NK-92 (cell line): ENCODE data around the gene LMAN2L.
A peak's percentile ranks its signal among the peaks of the same experiment; 100 is the strongest.

Experiments
- DNase-seq: peaks from one replicate; lab custom pipeline; 2025; ENCODE audit not compliant: unreplicated experiment; lab: John Stamatoyannopoulos, UW

The LMAN2L gene

GRCh38 chr2:96760986-96761832 lies 21.3 kb upstream of the LMAN2L start:
- no peak for DNase-seq

- peak; percentile 24 for DNase-seq
These were observed 20.4 kb upstream of the LMAN2L start, which contains the start of gene CNNM4 for GRCh38 chr2:96760036-96760985. Gene CNNM4 (plus strand): TSS chr2:96760902. CDS start chr2:96761000, 98 bp downstream.

DNA sequence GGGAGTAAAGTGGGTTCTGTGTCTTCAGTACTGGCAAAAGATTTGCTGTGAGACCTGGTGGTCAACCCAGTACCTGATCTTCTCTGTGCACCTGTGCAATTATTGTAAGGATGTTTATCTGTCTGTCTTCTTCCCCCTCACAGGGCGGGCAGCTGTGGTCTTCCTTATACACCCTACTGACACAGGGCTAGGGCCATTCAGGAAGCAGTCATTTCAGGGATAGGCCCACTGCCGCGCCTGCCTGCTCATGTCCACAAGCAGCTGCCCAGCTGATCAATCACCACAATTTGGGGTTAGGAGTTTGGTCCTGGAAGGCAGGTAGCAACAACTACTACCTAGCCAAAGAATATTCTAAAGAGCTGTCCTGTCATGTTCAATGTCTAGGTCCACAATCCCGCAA lies 19.7 kb upstream of the LMAN2L start:
- no peak for DNase-seq

GRCh38 chr2:96758987-96759386 lies 19.1 kb upstream of the LMAN2L start:
- no peak for DNase-seq

DNA sequence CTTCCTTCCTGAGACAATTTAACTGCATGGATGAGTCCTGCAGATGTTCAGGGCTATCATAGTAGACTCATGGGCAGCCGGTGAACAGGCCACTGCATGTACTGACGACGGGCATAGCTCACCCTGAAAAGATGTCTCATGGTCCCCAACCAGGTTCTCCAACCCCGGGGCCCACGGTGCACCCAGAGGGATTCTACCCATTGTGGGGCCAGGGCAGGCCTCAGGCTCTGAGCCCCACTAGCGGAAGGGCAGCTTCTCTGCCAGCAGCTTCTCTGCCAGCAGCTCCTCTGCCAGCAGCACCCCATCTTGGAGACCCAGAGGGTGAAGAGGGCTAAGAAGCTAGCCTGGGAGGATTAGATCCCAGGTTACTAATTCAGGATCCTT lies 17.6 kb upstream of the LMAN2L start:
- DNase-seq: no peak

DNA sequence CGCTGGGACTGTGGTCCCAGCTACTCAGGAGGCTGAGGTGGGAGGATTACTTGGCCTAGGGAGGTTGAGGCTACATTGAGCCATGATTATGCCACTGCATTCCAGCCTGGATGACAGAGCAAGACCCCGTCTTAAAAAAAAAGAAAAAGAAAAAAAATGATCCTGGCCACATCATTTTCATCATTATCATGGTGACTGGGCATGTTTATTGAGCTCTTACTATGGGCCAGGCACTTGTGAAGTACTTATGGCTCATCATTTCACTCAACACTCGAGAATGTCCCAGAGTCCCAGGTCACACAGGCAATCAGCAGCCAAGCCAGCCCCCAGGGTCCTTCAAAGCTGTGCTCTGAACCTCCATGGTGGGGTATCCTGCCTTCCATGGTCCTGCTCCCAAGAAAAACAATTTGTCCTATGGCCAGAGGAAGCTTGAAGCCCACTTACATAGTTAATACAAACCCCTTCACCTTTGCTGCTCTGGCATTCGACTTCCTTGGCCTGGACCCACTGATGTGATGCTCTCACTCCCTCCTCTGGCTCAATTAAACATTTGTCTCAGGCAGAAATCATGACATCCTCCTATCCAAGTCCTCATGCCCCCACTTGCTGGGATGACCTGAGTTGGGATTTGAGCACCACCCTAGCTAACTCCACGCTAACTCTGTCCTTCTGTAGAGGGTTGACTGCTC lies 17.1 kb upstream of the LMAN2L start:
- DNase-seq: no peak

DNA sequence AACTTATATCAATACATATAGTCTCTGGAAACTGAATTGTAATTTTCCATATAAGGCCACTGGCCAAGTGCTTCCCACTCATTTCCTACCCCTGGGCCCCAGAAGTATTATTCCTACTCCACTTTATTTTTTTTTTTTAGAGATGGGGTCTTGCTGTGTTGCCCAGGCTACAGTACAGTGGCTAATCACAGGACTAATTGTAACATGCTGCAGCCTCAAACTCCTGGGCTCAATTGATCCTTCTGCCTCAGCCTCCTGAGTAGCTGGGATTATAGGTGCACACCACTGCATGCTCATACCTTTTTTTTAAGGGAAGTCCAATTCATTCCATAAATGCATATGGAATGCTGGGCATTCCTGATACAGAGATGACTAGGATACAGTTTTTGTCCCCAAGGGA lies 14.5 kb upstream of the LMAN2L start:
- no peak for DNase-seq

DNA sequence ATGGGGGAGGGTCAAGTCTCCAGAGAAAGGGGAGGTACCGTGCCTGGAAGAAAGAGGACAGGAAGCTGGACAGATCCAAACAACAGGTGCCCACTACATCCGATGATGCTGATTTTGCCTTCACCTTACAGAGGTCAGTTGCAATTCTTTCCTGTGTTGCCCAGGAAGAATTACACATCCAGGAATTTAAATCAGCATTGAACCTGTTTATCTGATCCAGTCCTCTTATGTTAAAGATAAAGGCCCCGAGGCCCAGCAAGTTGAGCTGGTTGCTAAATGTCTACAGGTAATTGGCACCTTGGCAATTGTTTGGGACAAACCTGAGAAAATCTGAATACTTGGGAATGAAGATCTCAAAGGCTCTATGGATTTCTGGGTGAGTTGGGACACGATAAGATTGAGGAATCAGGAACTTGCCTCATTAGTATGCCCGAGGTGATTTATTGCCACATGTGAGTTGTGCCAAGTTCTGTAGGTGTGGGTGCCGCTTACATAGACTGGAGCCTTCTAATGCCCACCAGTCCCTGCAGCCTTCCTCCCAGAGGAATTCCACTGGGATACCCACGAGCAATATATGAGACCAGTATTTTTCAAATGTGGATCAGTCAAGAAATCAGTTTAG lies 13.9 kb upstream of the LMAN2L start:
- DNase-seq: no peak

- DNase-seq: no peak
These were observed 11.9 kb upstream of the LMAN2L start for GRCh38 chr2:96751800-96752199.

DNA sequence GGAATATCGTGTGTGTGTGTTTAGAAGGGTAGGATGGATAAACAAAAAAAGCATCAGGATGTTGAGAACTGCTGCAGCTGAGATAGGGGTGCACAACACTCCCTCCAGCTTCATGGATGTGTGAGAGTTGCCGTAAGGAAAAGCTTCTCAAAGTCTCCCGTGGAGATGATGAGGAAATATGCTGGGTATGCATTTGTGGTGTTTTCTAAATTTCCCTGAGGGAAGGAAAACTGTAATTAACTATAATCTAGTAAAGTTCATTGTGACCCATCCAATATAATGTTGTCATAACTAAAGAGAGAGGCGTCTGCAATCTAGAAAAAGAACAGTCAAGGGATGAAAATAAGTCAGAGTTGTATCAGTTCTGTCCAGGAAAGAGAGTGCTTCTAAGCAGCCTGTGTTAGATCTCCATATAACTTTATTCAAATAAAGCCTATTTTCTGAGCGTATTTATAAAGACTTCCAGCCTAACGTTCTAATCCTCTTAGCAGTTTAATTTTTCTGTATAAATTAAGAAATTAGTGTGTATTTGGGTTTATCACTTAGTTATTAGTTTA lies 7.3 kb upstream of the LMAN2L start:
- no peak for DNase-seq

DNA sequence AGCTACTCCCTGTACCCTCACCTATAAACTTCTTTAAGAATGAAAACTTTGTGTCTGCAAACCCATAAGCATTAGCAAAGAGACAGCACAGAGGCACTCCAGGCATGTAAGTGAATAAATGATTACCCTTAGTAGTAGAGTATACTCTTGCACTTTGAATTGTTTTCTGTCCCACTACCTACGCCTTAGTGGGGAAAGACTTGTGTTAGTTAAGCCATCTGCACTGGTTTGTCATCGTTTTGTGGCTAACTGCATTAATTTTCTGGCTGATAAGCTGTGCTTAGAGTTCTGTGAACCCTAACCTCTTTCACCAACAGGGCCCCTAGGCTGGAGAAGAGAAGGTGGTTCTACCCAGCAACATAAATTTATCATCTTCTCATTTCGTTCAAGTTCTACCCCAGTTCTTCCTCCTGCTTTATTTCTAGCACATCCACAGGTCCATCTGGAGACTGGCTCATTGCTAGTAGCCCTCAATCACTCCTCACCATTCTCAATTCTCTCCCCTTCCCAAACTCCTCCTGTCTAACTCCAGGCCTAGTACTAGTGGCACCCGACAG lies 710 bp downstream of the LMAN2L start:
- DNase-seq: no peak

DNA sequence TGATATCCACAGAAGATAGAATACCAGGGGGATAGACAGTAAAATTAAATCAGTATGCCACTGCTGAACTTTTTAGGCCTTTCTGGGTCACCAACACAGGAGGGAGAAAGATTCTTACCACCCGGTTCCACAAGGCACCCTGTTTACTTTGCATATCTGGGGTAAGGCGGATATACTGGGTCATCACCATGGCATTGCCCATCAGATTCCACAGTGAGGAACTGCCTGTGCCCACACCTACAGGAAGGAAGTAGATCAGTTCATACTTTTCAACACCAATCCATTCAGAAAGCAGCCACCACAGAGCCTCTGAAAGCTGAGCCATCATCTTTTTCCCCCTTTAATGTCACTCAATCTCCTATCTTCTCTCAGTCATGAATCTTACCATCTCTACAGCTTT lies 2.0 kb downstream of the LMAN2L start:
- DNase-seq: no peak

- no peak for DNase-seq
These were observed 2.6 kb downstream of the LMAN2L start for GRCh38 chr2:96737251-96737650.

DNA sequence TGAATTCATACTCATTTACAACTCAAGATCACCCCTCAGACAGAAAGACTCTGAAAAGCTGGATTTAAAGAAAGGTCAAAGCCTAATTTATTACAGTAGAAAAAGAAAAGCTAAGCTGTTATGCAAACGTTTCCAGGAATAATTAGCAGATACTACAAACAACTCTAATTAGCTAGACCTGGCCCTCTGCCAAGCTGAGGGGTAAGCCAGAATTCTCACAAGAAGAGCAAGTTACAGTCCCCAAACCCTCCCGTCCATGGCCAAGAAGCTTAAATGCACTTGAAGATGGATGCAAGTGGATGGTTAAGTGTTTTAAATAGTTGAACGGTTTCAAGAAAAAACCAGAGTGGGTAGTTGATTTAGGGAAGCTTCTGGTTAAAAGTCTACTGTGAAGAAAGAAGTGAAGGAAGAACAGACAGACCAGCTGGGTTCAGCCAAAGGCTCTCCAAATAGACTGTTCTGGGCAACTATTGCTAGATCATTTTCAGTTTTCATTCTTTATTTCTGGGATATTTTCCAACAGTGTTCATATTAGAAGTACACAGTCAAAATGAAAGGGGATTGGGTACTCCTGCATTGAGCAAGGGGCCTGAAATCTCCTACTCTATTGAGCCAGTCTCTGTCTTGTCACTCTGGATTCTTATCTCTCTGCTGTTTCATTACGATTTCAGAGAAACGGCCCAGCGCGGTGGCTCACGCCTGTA lies 4.8 kb downstream of the LMAN2L start:
- no peak for DNase-seq

GRCh38 chr2:96733931-96734330 lies 5.9 kb downstream of the LMAN2L start:
- no peak for DNase-seq

DNA sequence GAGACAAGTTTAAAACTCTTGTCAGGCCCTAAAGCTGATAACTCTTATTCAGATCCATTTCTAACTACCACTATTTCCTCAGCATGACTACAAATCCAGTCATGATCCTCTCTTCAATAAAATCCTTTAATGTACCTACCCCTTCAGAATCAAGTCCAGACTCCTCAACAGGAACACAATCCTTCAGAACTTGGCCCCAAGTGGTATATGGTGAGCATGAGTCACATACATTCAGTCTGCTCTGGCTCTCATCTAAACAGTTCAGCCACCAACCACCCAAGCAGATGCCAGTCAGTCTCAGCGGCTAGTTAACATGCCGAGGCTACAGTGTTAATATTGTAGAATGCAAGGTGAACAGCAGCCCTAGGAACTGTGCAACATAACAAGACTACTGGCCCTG lies 9.7 kb downstream of the LMAN2L start:
- DNase-seq: no peak

- DNase-seq: no peak
These were observed 10.1 kb downstream of the LMAN2L start for GRCh38 chr2:96729748-96730147.

DNA sequence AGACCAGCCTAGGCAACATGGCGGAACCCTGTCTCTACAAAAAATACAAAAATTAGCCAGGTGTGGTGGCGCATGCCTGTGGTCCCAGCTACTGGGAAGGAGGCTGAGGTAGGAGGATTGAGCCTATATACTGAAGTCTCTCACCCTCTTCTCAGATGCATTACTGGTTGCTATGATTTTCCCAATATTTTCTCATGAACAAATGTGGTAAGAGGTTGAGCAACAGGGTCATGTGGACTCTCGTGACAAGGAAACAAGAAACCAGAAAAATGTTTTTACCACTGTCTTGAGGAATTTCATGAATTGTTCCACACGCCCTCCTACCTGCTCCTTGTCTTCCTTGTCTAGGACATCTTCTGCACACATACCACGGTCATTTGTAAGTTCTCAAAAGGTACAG lies 12.4 kb downstream of the LMAN2L start:
- no peak for DNase-seq

GRCh38 chr2:96726131-96726530 lies 13.7 kb downstream of the LMAN2L start:
- no peak for DNase-seq

DNA sequence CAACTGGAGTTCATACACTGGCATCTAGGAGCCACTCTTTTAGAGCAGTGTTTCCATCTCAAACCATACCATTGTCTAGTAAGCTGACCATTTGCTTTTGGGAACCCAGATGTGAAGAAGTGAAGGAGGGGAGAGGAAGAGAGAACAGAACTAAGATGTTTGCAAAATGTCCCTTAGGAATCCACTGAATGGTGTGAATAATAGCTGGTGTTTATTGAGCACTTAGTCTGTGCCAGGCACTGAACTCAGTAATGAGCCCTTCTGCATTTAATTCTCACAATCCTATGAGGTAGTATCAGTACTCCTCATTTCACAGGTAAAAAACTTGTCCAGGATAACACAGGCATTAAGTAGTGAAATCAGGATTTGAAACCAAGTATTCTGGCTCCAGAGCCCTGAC lies 23.5 kb downstream of the LMAN2L start:
- DNase-seq: no peak
